Hepatocyte (in vitro differentiated cells): ENCODE results near the gene CAST. TPM values are rescaled to one million over a fixed set of nuclear protein-coding genes. Genes with fewer than 3 reads are reported as not detected.

Source experiments
- DNase-seq: peaks from one replicate; pipeline ENCODE4 v3.0.0-alpha.2; 2016; ENCODE audit warnings: low spot score
- H2AFZ ChIP-seq: fragments of 200-600 bp; sonication (generic); 2 replicates; pipeline ENCODE4 v1.6.0; 2016; ENCODE audit warnings: antibody characterized with exemption, mild to moderate bottlenecking
- H3K27ac ChIP-seq: fragments of 200-600 bp; sonication (generic); 2 replicates; pipeline ENCODE4 v1.5.1; 2016; ENCODE audit warnings: mild to moderate bottlenecking
- H3K27me3 ChIP-seq: fragments of 200-600 bp; sonication (generic); 2 replicates; pipeline ENCODE4 v1.6.1; 2016
- H3K36me3 ChIP-seq: fragments of 200-600 bp; sonication (generic); replicated peaks from 2 replicates; pipeline ENCODE4 v1.5.1; 2016; ENCODE audit warnings: low read depth; ENCODE audit not compliant: insufficient read depth
- H3K4me1 ChIP-seq: fragments of 200-600 bp; sonication (generic); 2 replicates; pipeline ENCODE4 v1.5.1; 2016; ENCODE audit warnings: mild to moderate bottlenecking, moderate library complexity; ENCODE audit not compliant: insufficient read depth
- H3K4me2 ChIP-seq: fragments of 200-600 bp; sonication (generic); 2 replicates; pipeline ENCODE4 v1.6.0; 2016
- H3K4me3 ChIP-seq: fragments of 200-600 bp; sonication (generic); 2 replicates; pipeline ENCODE4 v1.5.1; 2016; ENCODE audit warnings: mild to moderate bottlenecking
- H3K79me2 ChIP-seq: fragments of 200-600 bp; sonication (generic); 2 replicates; pipeline ENCODE4 v1.6.0; 2017; ENCODE audit warnings: mild to moderate bottlenecking
- H3K9me2 ChIP-seq: fragments of 200-600 bp; sonication (generic); replicated peaks from 2 replicates; pipeline ENCODE4 v1.6.0; 2017; ENCODE audit warnings: mild to moderate bottlenecking; ENCODE audit not compliant: insufficient read depth
- H3K9me3 ChIP-seq: fragments of 200-600 bp; sonication (generic); 2 replicates; pipeline ENCODE4 v1.5.1; 2016; ENCODE audit warnings: low read depth, mild to moderate bottlenecking
- H4K20me1 ChIP-seq: fragments of 200-600 bp; sonication (generic); 2 replicates; pipeline ENCODE4 v1.6.0; 2016; ENCODE audit warnings: mild to moderate bottlenecking; ENCODE audit not compliant: insufficient read depth, poor library complexity, severe bottlenecking
- CTCF ChIP-seq: fragments of 200-600 bp; sonication (generic); IDR thresholded peaks from 2 replicates; pipeline ENCODE4 v1.5.1; 2016; ENCODE audit warnings: antibody characterized with exemption, mild to moderate bottlenecking; ENCODE audit not compliant: poor library complexity
- EZH2 ChIP-seq: fragments of 200-600 bp; sonication (generic); IDR thresholded peaks from 2 replicates; pipeline ENCODE4 v1.6.1; 2016; ENCODE audit warnings: antibody characterized with exemption, mild to moderate bottlenecking, borderline replicate concordance
- EZH2phosphoT487 ChIP-seq: fragments of 200-600 bp; sonication (generic); IDR thresholded peaks from one replicate; pipeline ENCODE4 v1.6.1; 2018; ENCODE audit warnings: antibody characterized with exemption, mild to moderate bottlenecking, low read depth, moderate library complexity; ENCODE audit not compliant: unreplicated experiment, severe bottlenecking
- WGBS: methylation state at CpG from one replicate; pipeline ENCODE4 v1.1.6; 2016; ENCODE audit warnings: low lambda C conversion rate; ENCODE audit errors: missing lambda C conversion rate; 5-methylcytosine and 5-hydroxymethylcytosine counted together
- polyA plus RNA-seq: library from polyadenylated mRNA; unstranded; fragments of >200 nt; fragmentation: Nextera tagmentation; extraction: Ambion mirVana; gene quantifications from 2 replicates; pipeline ENCODE4 v1.2.1, GENCODE V29; 2016
- total RNA-seq: library from RNA; depleted of rRNA; stranded (reverse); fragments of >200 nt; gene quantifications from 2 replicates; pipeline ENCODE4 v1.2.3, GENCODE V29; 2014

Gene CAST
- total and polyA plus RNA-seq, 2 experiments from 2014 or later = 140 to 177 TPM

GRCh38 chr5:96778409-96778808 is 116.2 kb downstream of the CAST start:
- Histone ChIP-seq H3K4me3 (no peak overlapping the region), H3K36me3 (no peaks in the 10 kb centered on the region), H4K20me1 (no peaks in the 10 kb centered on the region), H3K4me2 (no peak overlapping the region), H3K27ac (no peak overlapping the region), H3K9me2 (no peaks in the 10 kb centered on the region), H3K9me3 (no peaks in the 10 kb centered on the region), H3K4me1 (peaks cover 16% of the 10 kb centered on the region), H3K27me3 (no peaks in the 10 kb centered on the region), H2AFZ (no peak overlapping the region), H3K79me2 (no peaks in the 10 kb centered on the region)
- TF ChIP-seq EZH2 (no peak), EZH2phosphoT487 (no peak), CTCF (no peak)
- no peak for DNase-seq
- WGBS = 100% methylated on average over 1 of the region's 1 CpG

DNA sequence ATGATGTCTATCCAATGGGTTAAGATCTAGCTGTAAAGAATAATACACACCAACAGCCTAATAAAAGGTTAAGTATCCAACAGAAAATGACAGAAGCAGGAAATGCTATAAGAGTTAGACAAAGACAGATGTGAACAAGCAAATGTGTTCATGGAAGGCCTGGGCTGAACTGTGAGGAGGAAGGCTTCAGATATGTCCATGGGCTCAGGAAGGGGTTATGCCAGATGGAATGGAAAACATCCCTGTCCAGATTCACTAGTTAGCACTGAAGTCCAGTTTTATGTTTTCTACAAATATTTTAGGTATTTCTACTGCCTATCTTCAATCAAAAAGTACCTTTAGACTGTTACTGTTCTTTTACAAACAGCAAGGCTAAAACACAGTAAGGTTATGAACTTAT is 118.5 kb downstream of the CAST start:
- Histone ChIP-seq H3K27ac (peak overlapping the region; percentile 76), H3K36me3 (no peaks in the 10 kb centered on the region), H3K9me2 (no peaks in the 10 kb centered on the region), H3K4me3 (no peak overlapping the region), H2AFZ (no peak overlapping the region), H3K4me2 (peak overlapping the region; percentile 12), H3K27me3 (no peaks in the 10 kb centered on the region), H4K20me1 (no peaks in the 10 kb centered on the region), H3K79me2 (no peaks in the 10 kb centered on the region), H3K4me1 (peaks cover 16% of the 10 kb centered on the region), H3K9me3 (no peaks in the 10 kb centered on the region)
- DNase-seq = no peak
- TF ChIP-seq EZH2 (no peak), CTCF (no peak), EZH2phosphoT487 (no peak)

GRCh38 chr5:96781031-96781971 is 119.1 kb downstream of the CAST start:
- Histone ChIP-seq H3K27me3 (no peaks in the 10 kb centered on the region), H3K36me3 (no peaks in the 10 kb centered on the region), H3K9me3 (no peaks in the 10 kb centered on the region), H4K20me1 (no peaks in the 10 kb centered on the region), H3K4me3 (no peak overlapping the region), H3K27ac (peak overlapping the region; percentile 76), H2AFZ (no peak overlapping the region), H3K4me2 (peak overlapping the region; percentile 59), H3K9me2 (no peaks in the 10 kb centered on the region), H3K4me1 (peaks cover 16% of the 10 kb centered on the region), H3K79me2 (no peaks in the 10 kb centered on the region)
- peak; percentile 31 for DNase-seq
- WGBS = 36% methylated on average over 4 of the region's 4 CpGs
- TF ChIP-seq CTCF = no peak
- TF ChIP-seq EZH2 = no peak
- no peak for TF ChIP-seq EZH2phosphoT487
